ENCODE results near the gene OR2L8.

The OR2L8 gene

GRCh38 chr1:247948558-247948957 lies at the start of gene OR2L8:
TSS of gene OR2L8 (plus strand) at chr1:247948858. CDS start at chr1:247948858, 0 bp downstream.
- no peaks in the 10 kb centered on the region for H3K79me2 ChIP-seq (ENCODE audit: control insufficient read depth, insufficient read depth, low read length, unreplicated experiment)
- H3K27me3 ChIP-seq (ENCODE audit: insufficient read depth, low read length) = no peaks in the 10 kb centered on the region
- no peak within 1 kb of the TSS for H2AFZ ChIP-seq (ENCODE audit: low read length, unreplicated experiment)
- no peaks in the 10 kb centered on the region for H3K4me1 ChIP-seq (ENCODE audit: control insufficient read depth, insufficient read depth, low read length, unreplicated experiment)
- no peak within 1 kb of the TSS for H3K27ac ChIP-seq (ENCODE audit: low read depth, low read length)
- no peaks in the 10 kb centered on the region for H3K36me3 ChIP-seq (ENCODE audit: insufficient read depth, low read length)
- no peak within 1 kb of the TSS for H3K4me3 ChIP-seq (ENCODE audit: low read depth, low read length)

GRCh38 chr1:247904122-247904521 lies 44.5 kb upstream of the OR2L8 start:
- H2AFZ ChIP-seq (ENCODE audit: low read length, unreplicated experiment) = no peak overlapping the region
- H3K4me1 ChIP-seq (ENCODE audit: control insufficient read depth, insufficient read depth, low read length, unreplicated experiment) = no peaks in the 10 kb centered on the region
- no peaks in the 10 kb centered on the region for H3K36me3 ChIP-seq (ENCODE audit: insufficient read depth, low read length)
- no peaks in the 10 kb centered on the region for H3K27me3 ChIP-seq (ENCODE audit: insufficient read depth, low read length)
- H3K79me2 ChIP-seq (ENCODE audit: control insufficient read depth, insufficient read depth, low read length, unreplicated experiment) = no peaks in the 10 kb centered on the region
- no peak overlapping the region for H3K4me3 ChIP-seq (ENCODE audit: low read depth, low read length)
- no peak overlapping the region for H3K27ac ChIP-seq (ENCODE audit: low read depth, low read length)

GRCh38 chr1:247905181-247905580 lies 43.5 kb upstream of the OR2L8 start:
- Histone ChIP-seq H2AFZ (ENCODE audit: low read length, unreplicated experiment) (no peak overlapping the region), H3K27me3 (ENCODE audit: insufficient read depth, low read length) (no peaks in the 10 kb centered on the region), H3K79me2 (ENCODE audit: control insufficient read depth, insufficient read depth, low read length, unreplicated experiment) (no peaks in the 10 kb centered on the region), H3K4me3 (ENCODE audit: low read depth, low read length) (no peak overlapping the region), H3K4me1 (ENCODE audit: control insufficient read depth, insufficient read depth, low read length, unreplicated experiment) (no peaks in the 10 kb centered on the region), H3K36me3 (ENCODE audit: insufficient read depth, low read length) (no peaks in the 10 kb centered on the region), H3K27ac (ENCODE audit: low read depth, low read length) (no peak overlapping the region)

GRCh38 chr1:247905910-247906503 lies 42.7 kb upstream of the OR2L8 start:
- Histone ChIP-seq H2AFZ (ENCODE audit: low read length, unreplicated experiment) (no peak overlapping the region), H3K79me2 (ENCODE audit: control insufficient read depth, insufficient read depth, low read length, unreplicated experiment) (no peaks in the 10 kb centered on the region), H3K36me3 (ENCODE audit: insufficient read depth, low read length) (no peaks in the 10 kb centered on the region), H3K4me3 (ENCODE audit: low read depth, low read length) (no peak overlapping the region), H3K27me3 (ENCODE audit: insufficient read depth, low read length) (no peaks in the 10 kb centered on the region), H3K4me1 (ENCODE audit: control insufficient read depth, insufficient read depth, low read length, unreplicated experiment) (no peaks in the 10 kb centered on the region), H3K27ac (ENCODE audit: low read depth, low read length) (no peak overlapping the region)

GRCh38 chr1:247906504-247907047 lies 42.1 kb upstream of the OR2L8 start:
- no peaks in the 10 kb centered on the region for H3K79me2 ChIP-seq (ENCODE audit: control insufficient read depth, insufficient read depth, low read length, unreplicated experiment)
- no peak overlapping the region for H2AFZ ChIP-seq (ENCODE audit: low read length, unreplicated experiment)
- H3K27ac ChIP-seq (ENCODE audit: low read depth, low read length) = no peak overlapping the region
- H3K27me3 ChIP-seq (ENCODE audit: insufficient read depth, low read length) = no peaks in the 10 kb centered on the region
- no peaks in the 10 kb centered on the region for H3K4me1 ChIP-seq (ENCODE audit: control insufficient read depth, insufficient read depth, low read length, unreplicated experiment)
- no peak overlapping the region for H3K4me3 ChIP-seq (ENCODE audit: low read depth, low read length)
- no peaks in the 10 kb centered on the region for H3K36me3 ChIP-seq (ENCODE audit: insufficient read depth, low read length)

- Histone ChIP-seq H2AFZ (ENCODE audit: low read length, unreplicated experiment) (no peak overlapping the region), H3K79me2 (ENCODE audit: control insufficient read depth, insufficient read depth, low read length, unreplicated experiment) (no peaks in the 10 kb centered on the region), H3K4me1 (ENCODE audit: control insufficient read depth, insufficient read depth, low read length, unreplicated experiment) (no peaks in the 10 kb centered on the region), H3K36me3 (ENCODE audit: insufficient read depth, low read length) (no peaks in the 10 kb centered on the region), H3K27ac (ENCODE audit: low read depth, low read length) (no peak overlapping the region), H3K27me3 (ENCODE audit: insufficient read depth, low read length) (no peaks in the 10 kb centered on the region), H3K4me3 (ENCODE audit: low read depth, low read length) (no peak overlapping the region)
These were observed 39.9 kb upstream of the OR2L8 start for GRCh38 chr1:247908766-247909165.

- no peaks in the 10 kb centered on the region for H3K36me3 ChIP-seq (ENCODE audit: insufficient read depth, low read length)
- H3K27ac ChIP-seq (ENCODE audit: low read depth, low read length) = no peak overlapping the region
- H3K79me2 ChIP-seq (ENCODE audit: control insufficient read depth, insufficient read depth, low read length, unreplicated experiment) = no peaks in the 10 kb centered on the region
- no peaks in the 10 kb centered on the region for H3K4me1 ChIP-seq (ENCODE audit: control insufficient read depth, insufficient read depth, low read length, unreplicated experiment)
- H3K4me3 ChIP-seq (ENCODE audit: low read depth, low read length) = no peak overlapping the region
- no peak overlapping the region for H2AFZ ChIP-seq (ENCODE audit: low read length, unreplicated experiment)
- H3K27me3 ChIP-seq (ENCODE audit: insufficient read depth, low read length) = no peaks in the 10 kb centered on the region
These were observed 34.9 kb upstream of the OR2L8 start for GRCh38 chr1:247913786-247914185.

GRCh38 chr1:247914941-247915662 lies 33.6 kb upstream of the OR2L8 start:
- Histone ChIP-seq H3K27ac (ENCODE audit: low read depth, low read length) (no peak overlapping the region), H3K79me2 (ENCODE audit: control insufficient read depth, insufficient read depth, low read length, unreplicated experiment) (no peaks in the 10 kb centered on the region), H3K4me3 (ENCODE audit: low read depth, low read length) (no peak overlapping the region), H2AFZ (ENCODE audit: low read length, unreplicated experiment) (no peak overlapping the region), H3K27me3 (ENCODE audit: insufficient read depth, low read length) (no peaks in the 10 kb centered on the region), H3K36me3 (ENCODE audit: insufficient read depth, low read length) (no peaks in the 10 kb centered on the region), H3K4me1 (ENCODE audit: control insufficient read depth, insufficient read depth, low read length, unreplicated experiment) (no peaks in the 10 kb centered on the region)

GRCh38 chr1:247919952-247920351 lies 28.7 kb upstream of the OR2L8 start, which contains the start of gene OR2T8:
TSS of gene OR2T8 (plus strand) at chr1:247920252. CDS start at chr1:247921018, 766 bp downstream.
- H3K36me3 ChIP-seq (ENCODE audit: insufficient read depth, low read length) = no peaks in the 10 kb centered on the region

GRCh38 chr1:247923941-247924340 lies 24.7 kb upstream of the OR2L8 start:
- Histone ChIP-seq H2AFZ (ENCODE audit: low read length, unreplicated experiment) (no peak overlapping the region), H3K36me3 (ENCODE audit: insufficient read depth, low read length) (no peaks in the 10 kb centered on the region), H3K79me2 (ENCODE audit: control insufficient read depth, insufficient read depth, low read length, unreplicated experiment) (no peaks in the 10 kb centered on the region), H3K27me3 (ENCODE audit: insufficient read depth, low read length) (no peaks in the 10 kb centered on the region), H3K4me1 (ENCODE audit: control insufficient read depth, insufficient read depth, low read length, unreplicated experiment) (no peaks in the 10 kb centered on the region), H3K27ac (ENCODE audit: low read depth, low read length) (no peak overlapping the region), H3K4me3 (ENCODE audit: low read depth, low read length) (no peak overlapping the region)

More at GRCh38 chr1:247919952-247920351, 28.7 kb upstream of the OR2L8 start, which contains the start of gene OR2T8:
- H2AFZ ChIP-seq (ENCODE audit: low read length, unreplicated experiment) = no peak within 1 kb of the TSS
- no peak within 1 kb of the TSS for H3K4me3 ChIP-seq (ENCODE audit: low read depth, low read length)
- no peaks in the 10 kb centered on the region for H3K27me3 ChIP-seq (ENCODE audit: insufficient read depth, low read length)
- H3K27ac ChIP-seq (ENCODE audit: low read depth, low read length) = no peak within 1 kb of the TSS
- no peaks in the 10 kb centered on the region for H3K79me2 ChIP-seq (ENCODE audit: control insufficient read depth, insufficient read depth, low read length, unreplicated experiment)
- no peaks in the 10 kb centered on the region for H3K4me1 ChIP-seq (ENCODE audit: control insufficient read depth, insufficient read depth, low read length, unreplicated experiment)

- H3K36me3 ChIP-seq (ENCODE audit: insufficient read depth, low read length) = no peaks in the 10 kb centered on the region
- no peaks in the 10 kb centered on the region for H3K4me1 ChIP-seq (ENCODE audit: control insufficient read depth, insufficient read depth, low read length, unreplicated experiment)
- H3K27me3 ChIP-seq (ENCODE audit: insufficient read depth, low read length) = no peaks in the 10 kb centered on the region
These were observed 23.8 kb upstream of the OR2L8 start, which contains the start of gene OR2AJ1 for GRCh38 chr1:247924868-247925267. TSS of gene OR2AJ1 (plus strand) at chr1:247924889. CDS start at chr1:247933769, 8,880 bp downstream.

More at GRCh38 chr1:247924868-247925267, 23.8 kb upstream of the OR2L8 start, which contains the start of gene OR2AJ1:
- Histone ChIP-seq H3K79me2 (ENCODE audit: control insufficient read depth, insufficient read depth, low read length, unreplicated experiment) (no peaks in the 10 kb centered on the region), H3K4me3 (ENCODE audit: low read depth, low read length) (no peak within 1 kb of the TSS), H2AFZ (ENCODE audit: low read length, unreplicated experiment) (no peak within 1 kb of the TSS), H3K27ac (ENCODE audit: low read depth, low read length) (no peak within 1 kb of the TSS)

Measured in ACC112 (cell line).